Stomach (tissue), 9 donors: ENCODE results near the gene CMTM1. TPM values are rescaled to one million over a fixed set of nuclear protein-coding genes. Genes with fewer than 3 reads are reported as not detected.

Experiments
- DNase-seq, 2 donors: peaks; one replicate each; pipeline versions ENCODE4 v3.0.0 to v3.0.0-alpha.2; 2013 to 2019
- H3K27ac ChIP-seq, 5 donors: fragments of 200-600 bp in 4 of 5; sonication (generic) in 4 of 5; one replicate each; pipeline ENCODE4 v1.5.1; 2013 to 2019; ENCODE audit warnings: mild to moderate bottlenecking in 1 of 5, moderate library complexity in 1 of 5
- H3K27me3 ChIP-seq, 3 donors: fragments of 200-600 bp; sonication (generic); one replicate each; pipeline ENCODE4 v1.5.1; 2017 to 2019; ENCODE audit warnings: mixed run types in 1 of 3
- H3K36me3 ChIP-seq, 4 donors: fragments of 200-600 bp; sonication (generic); 1 replicate in 3 of 4; 2 replicates in 1 of 4; pipeline ENCODE4 v1.5.1; 2016 to 2019
- H3K4me1 ChIP-seq, 4 donors: fragments of 200-600 bp; sonication (generic); one replicate each; pipeline ENCODE4 v1.5.1; 2016 to 2019
- H3K4me3 ChIP-seq, 4 donors: fragments of 200-600 bp; sonication (generic) in 3 of 4; one replicate each; pipeline ENCODE4 v1.5.1; 2016 to 2019; ENCODE audit warnings: mild to moderate bottlenecking in 1 of 4
- H3K9me3 ChIP-seq, 4 donors: fragments of 200-600 bp; sonication (generic); one replicate each; pipeline ENCODE4 v1.5.1; 2016 to 2019
- EP300 ChIP-seq: sonication (generic); formaldehyde crosslinking; IDR thresholded peaks from one replicate; pipeline ENCODE4 v1.6.1; 2017; ENCODE audit warnings: antibody characterized with exemption
- POLR2A ChIP-seq, 4 donors: fragments of 450-650 bp; IDR thresholded peaks; one replicate each; pipeline ENCODE4 v1.6.1; 2016; ENCODE audit warnings: antibody characterized with exemption in 4 of 4, control low read depth in 2 of 4, mild to moderate bottlenecking in 1 of 4, moderate library complexity in 1 of 4
- POLR2AphosphoS5 ChIP-seq, 3 donors: sonication (generic); formaldehyde crosslinking; IDR thresholded peaks; one replicate each; pipeline ENCODE4 v1.6.1; 2016; ENCODE audit warnings: antibody characterized with exemption in 3 of 3
- WGBS, 5 donors: extraction: QIAGEN DNeasy Blood & Tissue Kit in 3 of 5; methylation state at CpG; one replicate each; pipeline versions ENCODE4 v1.1.5 to v1.1.7; 2013 to 2018; 5-methylcytosine and 5-hydroxymethylcytosine counted together
- intact Hi-C: fragments of 100-400 bp; cut with DNase I; formaldehyde crosslinking; loops from one replicate; pipeline ENCODE4 v1.15.1; 2023; ENCODE audit warnings: low total_unique reads
- polyA plus RNA-seq, 3 donors: library from polyadenylated mRNA; stranded (reverse); fragments of 200-250 nt; gene quantifications; one replicate each; pipeline ENCODE4 v1.2.3, GENCODE V29; 2013
- total RNA-seq, 5 donors: library from RNA; depleted of rRNA; stranded (reverse); fragments of >200 nt; gene quantifications; one replicate each; pipeline versions ENCODE4 v1.1.0 to v1.2.3, GENCODE V29; 2014 to 2016
- TF ChIP-seq, protein P1 (sequence below), 7 experiments: fragments of 450-650 bp in 4 of 7; fragments of 200-600 bp in 3 of 7; sonication (generic) in 3 of 7; IDR thresholded peaks; one replicate each; pipeline ENCODE4 v1.5.1; 2016 to 2019; ENCODE audit warnings: antibody characterized with exemption in 7 of 7, control low read depth in 2 of 7, mild to moderate bottlenecking in 1 of 7
- donor health status: healthy with polysubstance abuse.
- donor health status: Bipolar disorder and iron deficiency.
- donor health status: healthy.

CMTM1 gene
- total and polyA plus RNA-seq, 8 donors, result 0.28 TPM; not detected in 7

GRCh38 chr16:66517586-66518263, 48.5 kb upstream of the CMTM1 start:
- Histone ChIP-seq H3K9me3 (no peaks in the 10 kb centered on the region), H3K4me1 (peaks cover 58 to 82% (median 63%) of the 10 kb centered on the region in 4 donors), H3K27me3 (no peaks in the 10 kb centered on the region), H3K27ac (peak overlapping the region; percentile 93 to 99 (median 97)), H3K4me3 (peak overlapping the region in 2 of 4 donors; percentile 25 to 26), H3K36me3 (peaks cover 0 to 48% (median 22%) of the 10 kb centered on the region in 4 donors)
- intact Hi-C loops, result no loop called here
- no peak for DNase-seq
- WGBS, 5 donors, result 69 to 84% (median 79%) methylated on average over 8 of the region's 8 CpGs
- TF ChIP-seq POLR2A (IDR thresholded peaks at IDR 0.05) (no peak), EP300 (no peak)
- TF ChIP-seq, protein P1, sequence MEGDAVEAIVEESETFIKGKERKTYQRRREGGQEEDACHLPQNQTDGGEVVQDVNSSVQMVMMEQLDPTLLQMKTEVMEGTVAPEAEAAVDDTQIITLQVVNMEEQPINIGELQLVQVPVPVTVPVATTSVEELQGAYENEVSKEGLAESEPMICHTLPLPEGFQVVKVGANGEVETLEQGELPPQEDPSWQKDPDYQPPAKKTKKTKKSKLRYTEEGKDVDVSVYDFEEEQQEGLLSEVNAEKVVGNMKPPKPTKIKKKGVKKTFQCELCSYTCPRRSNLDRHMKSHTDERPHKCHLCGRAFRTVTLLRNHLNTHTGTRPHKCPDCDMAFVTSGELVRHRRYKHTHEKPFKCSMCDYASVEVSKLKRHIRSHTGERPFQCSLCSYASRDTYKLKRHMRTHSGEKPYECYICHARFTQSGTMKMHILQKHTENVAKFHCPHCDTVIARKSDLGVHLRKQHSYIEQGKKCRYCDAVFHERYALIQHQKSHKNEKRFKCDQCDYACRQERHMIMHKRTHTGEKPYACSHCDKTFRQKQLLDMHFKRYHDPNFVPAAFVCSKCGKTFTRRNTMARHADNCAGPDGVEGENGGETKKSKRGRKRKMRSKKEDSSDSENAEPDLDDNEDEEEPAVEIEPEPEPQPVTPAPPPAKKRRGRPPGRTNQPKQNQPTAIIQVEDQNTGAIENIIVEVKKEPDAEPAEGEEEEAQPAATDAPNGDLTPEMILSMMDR (IDR thresholded peaks at IDR 0.05), result no peak

DNA sequence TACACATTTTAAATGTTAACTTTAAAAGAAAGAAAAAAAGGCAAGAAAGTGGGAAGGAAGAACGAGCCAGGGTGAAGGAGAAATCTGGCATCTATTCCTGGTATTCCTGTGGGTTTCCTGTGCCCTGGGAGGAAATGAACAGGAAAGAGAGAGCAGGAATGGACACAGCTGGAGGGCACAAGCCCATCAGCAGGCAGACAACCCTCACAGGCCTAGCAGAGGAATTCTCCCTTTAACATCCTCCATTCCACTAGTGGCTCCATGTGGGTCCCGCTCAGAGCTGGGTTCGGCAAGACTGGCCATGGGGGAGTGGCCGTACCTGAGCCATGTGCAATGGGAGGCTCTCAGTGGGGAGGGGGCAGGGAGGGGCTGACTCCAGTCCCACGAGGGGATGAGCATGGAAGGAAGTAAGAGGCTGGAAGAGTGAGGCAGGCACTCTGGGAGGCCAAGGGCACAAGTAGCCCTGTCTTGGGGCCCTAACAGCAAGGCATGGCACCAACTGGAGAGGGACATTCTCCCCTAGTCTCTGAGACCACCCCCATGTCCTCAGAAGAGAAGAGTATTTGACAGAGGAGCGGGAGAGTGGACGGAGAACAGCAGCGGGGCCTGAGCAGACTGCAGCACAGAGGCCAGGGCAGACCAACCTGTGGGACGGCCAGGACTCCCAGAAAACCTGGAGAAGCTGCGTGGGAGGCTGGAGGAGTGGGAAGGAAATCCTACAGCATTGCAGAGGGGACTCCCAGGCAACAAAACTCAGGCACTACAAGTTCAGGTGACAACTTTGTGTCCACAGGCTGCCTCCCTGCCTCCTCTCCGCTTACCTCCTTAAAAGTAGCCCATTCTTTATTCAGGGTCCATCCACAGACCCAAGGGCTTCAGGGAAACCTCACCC, 46.5 kb upstream of the CMTM1 start:
- intact Hi-C loops, result no loop called here
- Histone ChIP-seq H3K27me3 (no peaks in the 10 kb centered on the region), H3K4me3 (no peak overlapping the region), H3K4me1 (peaks cover 61 to 94% (median 76%) of the 10 kb centered on the region in 4 donors), H3K36me3 (peaks cover 0 to 51% (median 22%) of the 10 kb centered on the region in 4 donors), H3K27ac (peak overlapping the region; percentile 20 to 99 (median 97)), H3K9me3 (no peaks in the 10 kb centered on the region)
- WGBS, 5 donors, result 88 to 92% (median 90%) methylated on average over 11 of the region's 11 CpGs
- DNase-seq, result no peak
- TF ChIP-seq, protein P1 (IDR thresholded peaks at IDR 0.05), result no peak
- TF ChIP-seq POLR2AphosphoS5 (IDR thresholded peaks at IDR 0.05) (no peak), EP300 (no peak), POLR2A (IDR thresholded peaks at IDR 0.05) (no peak)

- Histone ChIP-seq H3K27me3 (no peaks in the 10 kb centered on the region), H3K4me1 (peaks cover 57 to 96% (median 72%) of the 10 kb centered on the region in 4 donors), H3K27ac (peak overlapping the region; percentile 49 to 99 (median 97)), H3K4me3 (no peak overlapping the region), H3K36me3 (peaks cover 0 to 55% (median 27%) of the 10 kb centered on the region in 4 donors), H3K9me3 (no peaks in the 10 kb centered on the region)
- intact Hi-C loops, result no loop called here
- DNase-seq, result no peak
- no peak for TF ChIP-seq EP300
- no peak for TF ChIP-seq POLR2AphosphoS5 (IDR thresholded peaks at IDR 0.05)
- WGBS, 5 donors, result 70 to 88% (median 85%) methylated on average over 14 of the region's 14 CpGs
These were observed 45.7 kb upstream of the CMTM1 start for GRCh38 chr16:66520406-66521170.

GRCh38 chr16:66521252-66521713, 45.0 kb upstream of the CMTM1 start:
- Histone ChIP-seq H3K9me3 (no peaks in the 10 kb centered on the region), H3K4me1 (peaks cover 50 to 95% (median 66%) of the 10 kb centered on the region in 4 donors), H3K36me3 (peaks cover 0 to 60% (median 34%) of the 10 kb centered on the region in 4 donors), H3K27ac (peak overlapping the region; percentile 36 to 99 (median 93)), H3K27me3 (no peaks in the 10 kb centered on the region), H3K4me3 (no peak overlapping the region)
- TF ChIP-seq, protein P1 (IDR thresholded peaks at IDR 0.05), result no peak
- TF ChIP-seq POLR2AphosphoS5 (IDR thresholded peaks at IDR 0.05), result no peak
- no peak for TF ChIP-seq POLR2A (IDR thresholded peaks at IDR 0.05)
- TF ChIP-seq EP300, result no peak
- no peak for DNase-seq
- WGBS, 5 donors, result 86 to 98% (median 89%) methylated on average over 4 to 5 of the region's 5 CpGs
- intact Hi-C loops, result no loop called here
